NCI-H1436 (cell line): ENCODE measurements around the gene SMIM27.
A peak's percentile ranks its signal among the peaks of the same experiment; 100 is the strongest.
"Not testable (repeated sequence)": the region's sequence is repeated elsewhere in the genome, so short reads cannot be mapped to it uniquely, and the experiment has no call there.

ENCODE experiments used
- DNase-seq: peaks from one replicate; lab custom pipeline; 2025; lab: John Stamatoyannopoulos, UW

The SMIM27 gene, protein sequence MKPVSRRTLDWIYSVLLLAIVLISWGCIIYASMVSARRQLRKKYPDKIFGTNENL

GRCh38 chr9:32552172-32552872 is at the start of gene SMIM27, which contains the start of gene TOPORS:
Gene SMIM27 (plus strand): TSS chr9:32552327. CDS start chr9:32552435, 108 bp downstream.
Gene TOPORS (minus strand): TSS chr9:32552586. CDS start chr9:32552436, 150 bp downstream.
- DNase-seq: peak; percentile 87

- DNase-seq: no peak
Measured at GRCh38 chr9:32502464-32502863, 49.7 kb upstream of the SMIM27 start.

- no peak for DNase-seq
Measured at GRCh38 chr9:32503008-32503407, 49.1 kb upstream of the SMIM27 start.

DNA sequence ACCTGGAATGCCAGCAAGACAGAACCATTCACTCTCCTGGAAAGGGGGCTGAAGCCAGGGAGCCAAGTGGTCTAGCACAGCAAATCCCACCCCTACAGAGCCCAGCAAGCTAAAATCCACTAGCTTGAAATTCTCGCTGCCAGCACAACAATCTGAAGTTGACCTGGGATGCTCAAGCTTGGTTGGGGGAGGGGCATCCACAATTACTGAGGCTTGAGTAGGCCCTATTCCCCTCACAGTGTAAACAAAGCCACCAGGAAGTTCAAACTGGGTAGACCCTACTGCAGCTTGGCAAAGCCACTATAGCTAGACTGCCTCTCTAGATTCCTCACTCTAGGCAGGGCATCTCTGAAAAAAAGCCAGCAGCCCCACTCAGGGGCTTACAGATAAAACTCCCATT is 43.4 kb upstream of the SMIM27 start:
- no peak for DNase-seq

GRCh38 chr9:32516241-32516640 is 35.9 kb upstream of the SMIM27 start:
- no peak for DNase-seq

- no peak for DNase-seq
Measured at GRCh38 chr9:32518276-32518675, 33.9 kb upstream of the SMIM27 start.

DNA sequence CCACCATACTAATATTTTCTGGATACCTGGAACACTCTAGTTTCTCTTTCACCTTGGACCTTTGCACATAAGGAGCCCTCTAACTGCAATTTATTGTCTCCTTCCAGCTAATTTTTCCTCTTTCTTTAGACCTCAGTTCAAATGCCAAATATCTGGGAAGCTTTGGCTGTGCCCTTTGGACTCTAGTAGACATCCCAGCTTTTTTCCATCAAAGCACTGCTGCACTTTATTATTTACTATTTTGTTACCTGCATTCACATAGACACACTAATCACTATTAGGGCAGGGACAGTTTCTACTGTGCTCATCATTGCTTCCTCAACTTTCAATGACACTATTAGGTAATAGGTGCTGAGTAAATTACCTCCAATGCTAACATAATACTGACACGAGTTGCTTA is 28.2 kb upstream of the SMIM27 start:
- DNase-seq: no peak

DNA sequence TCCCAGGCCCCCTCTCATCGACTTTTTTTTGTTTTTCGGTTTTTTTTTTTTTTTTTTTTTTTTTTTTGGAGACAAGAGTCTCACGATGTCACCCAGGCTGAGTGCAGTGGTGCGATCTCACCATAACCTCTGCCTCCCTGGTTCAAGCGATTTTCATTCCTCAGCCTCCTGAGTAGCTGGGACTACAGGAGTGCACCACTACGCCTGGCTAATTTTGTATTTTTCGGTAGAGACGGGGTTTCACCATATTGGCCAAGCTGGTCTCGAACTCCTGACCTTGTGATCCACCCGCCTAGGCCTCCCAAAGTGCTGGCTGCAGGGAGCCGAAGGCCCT is 27.6 kb upstream of the SMIM27 start:
- DNase-seq: not testable (repeated sequence)

- DNase-seq: no peak
Measured at GRCh38 chr9:32524892-32525708, 27.0 kb upstream of the SMIM27 start.

- DNase-seq: no peak
Measured at GRCh38 chr9:32525709-32526030, 26.5 kb upstream of the SMIM27 start.

- peak; percentile 69 for DNase-seq
Measured at GRCh38 chr9:32526041-32526706, 26.0 kb upstream of the SMIM27 start, which contains the start of gene RIGI. Gene RIGI (minus strand): TSS chr9:32526196. CDS start chr9:32526166, 30 bp downstream.

DNA sequence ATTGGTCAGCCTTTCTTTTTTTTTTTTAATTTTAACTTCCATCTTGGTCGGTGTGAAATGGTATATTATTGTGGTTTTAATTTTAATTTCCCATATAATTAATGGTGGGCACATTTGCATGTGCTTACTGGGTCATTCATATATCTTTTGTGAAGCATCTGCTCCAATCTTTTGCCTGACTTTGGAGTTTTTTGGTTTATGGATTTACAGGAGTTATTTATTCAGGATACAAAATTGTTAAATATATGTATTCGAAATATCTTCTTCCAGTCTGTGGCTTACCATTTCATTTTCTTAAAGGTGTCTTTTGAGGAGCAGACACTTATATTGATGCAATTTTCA is 25.4 kb upstream of the SMIM27 start:
- no peak for DNase-seq

- DNase-seq: no peak
Measured at GRCh38 chr9:32533336-32533735, 18.8 kb upstream of the SMIM27 start.

- DNase-seq: no peak
Measured at GRCh38 chr9:32533816-32534215, 18.3 kb upstream of the SMIM27 start.

DNA sequence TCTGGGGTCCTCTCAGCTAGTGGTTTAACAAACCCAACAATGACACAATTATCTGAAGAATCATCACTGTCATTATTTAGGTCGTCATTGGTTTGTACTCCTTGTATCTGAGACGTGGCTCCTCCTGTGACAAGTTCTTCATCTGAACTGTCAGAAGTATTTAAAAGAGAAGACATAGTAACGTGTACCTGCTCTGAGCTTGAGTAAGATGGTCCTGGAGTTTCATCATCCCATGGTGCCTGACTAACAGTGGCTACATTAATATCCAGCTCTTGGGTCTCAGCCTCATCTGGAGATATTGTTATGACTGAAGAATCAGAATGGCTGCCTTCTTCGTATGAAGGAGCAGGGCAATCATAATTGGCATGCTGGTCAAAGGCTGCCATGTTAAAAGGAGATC is 9.1 kb upstream of the SMIM27 start:
- DNase-seq: no peak

DNA sequence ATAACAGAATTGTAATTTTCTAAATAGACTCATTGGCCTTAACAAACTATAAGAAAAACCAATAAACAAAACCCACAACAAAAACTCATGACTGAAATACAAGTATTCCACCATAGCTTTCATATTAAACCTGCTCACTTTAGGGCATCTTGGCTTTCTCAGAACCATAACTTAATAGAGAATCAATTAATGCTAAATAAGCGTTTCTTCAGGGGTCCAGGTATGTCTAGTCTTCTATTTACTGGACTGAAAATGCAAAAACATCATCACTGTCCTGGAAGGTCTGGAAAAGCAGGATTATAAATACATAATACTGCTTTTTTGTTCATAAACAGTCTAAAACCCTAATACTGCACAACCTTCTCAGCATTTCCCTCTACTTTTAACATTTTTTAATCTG is 6.2 kb upstream of the SMIM27 start:
- DNase-seq: no peak

- DNase-seq: not testable (repeated sequence)
Measured at GRCh38 chr9:32548213-32548612, 3.9 kb upstream of the SMIM27 start.

GRCh38 chr9:32550150-32550561 is 2.0 kb upstream of the SMIM27 start:
- no peak for DNase-seq

GRCh38 chr9:32550562-32551275 is 1.4 kb upstream of the SMIM27 start:
- peak; percentile 94 for DNase-seq

GRCh38 chr9:32551276-32552051 is 663 bp upstream of the SMIM27 start:
- peak; percentile 21 for DNase-seq

DNA sequence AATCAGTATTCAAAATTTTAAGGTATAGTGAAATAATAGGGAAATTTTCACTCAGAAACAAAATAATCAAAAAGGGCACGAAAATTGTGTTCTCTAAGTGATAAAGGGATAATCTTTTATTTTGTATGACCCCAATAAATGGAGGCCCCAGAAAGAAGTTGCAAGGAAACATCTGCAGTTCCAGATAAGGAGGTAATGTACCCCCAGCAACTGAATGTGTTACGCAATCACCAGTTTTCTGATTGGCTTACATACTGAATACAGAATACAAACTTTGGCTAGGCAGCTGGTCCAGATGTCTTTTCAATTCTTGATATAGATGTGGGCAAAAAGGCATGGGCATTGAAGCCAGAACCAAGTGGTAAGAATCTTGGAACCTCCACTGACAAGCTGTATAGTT is 2.0 kb downstream of the SMIM27 start:
- DNase-seq: no peak
